ENCODE results near the gene NRK. TPM values are rescaled to one million over a fixed set of nuclear protein-coding genes. Genes with fewer than 3 reads are reported as not detected.

The NRK gene
- total RNA-seq, 1 donor from 2014 or later, result 1.3 TPM

- intact Hi-C loops (cut with DNase I), result no loop called here
- no peaks in the 10 kb centered on the region for H3K4me1 ChIP-seq
- no peak for DNase-seq
- no peaks in the 10 kb centered on the region for H3K27me3 ChIP-seq
- no peaks in the 10 kb centered on the region for H3K9me3 ChIP-seq
- ATAC-seq, result no peak
- no peak overlapping the region for H3K27ac ChIP-seq
- no peak overlapping the region for H3K4me3 ChIP-seq
- no peak for TF ChIP-seq CTCF (IDR thresholded peaks at IDR 0.05)
- no peaks in the 10 kb centered on the region for H3K36me3 ChIP-seq
Observed at GRCh38 chrX:105894721-105895120, 72.4 kb downstream of the NRK start.

DNA sequence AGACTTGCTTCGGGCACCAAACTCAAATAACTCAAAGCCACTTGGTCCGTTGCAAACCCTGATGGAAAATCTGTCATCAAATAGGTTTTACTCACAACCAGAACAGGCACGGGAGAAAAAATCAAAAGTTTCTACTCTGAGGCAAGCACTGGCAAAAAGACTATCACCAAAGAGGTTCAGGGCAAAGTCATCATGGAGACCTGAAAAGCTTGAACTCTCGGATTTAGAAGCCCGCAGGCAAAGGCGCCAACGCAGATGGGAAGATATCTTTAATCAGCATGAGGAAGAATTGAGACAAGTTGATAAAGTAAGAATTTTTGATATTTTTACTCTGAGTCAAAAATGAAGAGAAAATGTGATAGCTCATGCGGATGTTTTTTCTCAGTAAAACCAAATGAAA is 87.2 kb downstream of the NRK start:
- no peak for TF ChIP-seq CTCF (IDR thresholded peaks at IDR 0.05)
- Histone ChIP-seq H3K27ac (no peak overlapping the region), H3K27me3 (no peaks in the 10 kb centered on the region), H3K36me3 (no peaks in the 10 kb centered on the region), H3K9me3 (no peaks in the 10 kb centered on the region), H3K4me1 (no peaks in the 10 kb centered on the region), H3K4me3 (no peak overlapping the region)
- ATAC-seq (no peak), DNase-seq (no peak)
- intact Hi-C loops (cut with DNase I), result no loop called here

DNA sequence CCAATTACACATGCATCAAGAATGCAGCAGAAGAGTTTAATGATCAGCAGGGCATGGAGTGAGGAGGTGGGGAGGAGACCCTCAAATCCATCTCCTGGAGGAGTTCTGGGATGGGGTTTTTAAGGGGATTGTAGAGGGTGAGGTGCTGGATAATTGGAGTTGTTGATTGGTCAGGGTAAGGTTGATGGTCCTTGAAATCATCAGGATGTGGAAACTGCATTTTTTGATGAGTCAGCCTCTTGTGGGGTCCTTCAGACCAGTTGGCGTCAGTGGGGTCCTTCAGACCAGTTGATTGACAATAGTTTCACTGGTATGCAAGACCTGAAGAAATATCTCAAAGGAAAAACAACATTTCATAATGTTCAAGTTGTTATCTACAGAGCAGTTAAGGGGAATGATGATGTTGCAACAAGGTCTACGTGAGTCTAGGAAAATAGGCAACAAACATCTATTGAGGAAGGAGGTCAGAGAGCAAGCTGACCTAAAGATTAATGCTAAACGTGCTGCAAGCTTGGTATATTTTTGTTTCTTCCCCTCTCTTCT is 88.3 kb downstream of the NRK start:
- intact Hi-C loops (cut with DNase I), result no loop called here
- TF ChIP-seq CTCF (IDR thresholded peaks at IDR 0.05), result no peak
- Histone ChIP-seq H3K9me3 (no peaks in the 10 kb centered on the region), H3K27ac (no peak overlapping the region), H3K4me3 (no peak overlapping the region), H3K27me3 (no peaks in the 10 kb centered on the region), H3K36me3 (no peaks in the 10 kb centered on the region), H3K4me1 (no peaks in the 10 kb centered on the region)
- peak; percentile 30 for ATAC-seq
- DNase-seq, result no peak

GRCh38 chrX:105945266-105945665 is 122.9 kb downstream of the NRK start:
- no peak for DNase-seq

DNA sequence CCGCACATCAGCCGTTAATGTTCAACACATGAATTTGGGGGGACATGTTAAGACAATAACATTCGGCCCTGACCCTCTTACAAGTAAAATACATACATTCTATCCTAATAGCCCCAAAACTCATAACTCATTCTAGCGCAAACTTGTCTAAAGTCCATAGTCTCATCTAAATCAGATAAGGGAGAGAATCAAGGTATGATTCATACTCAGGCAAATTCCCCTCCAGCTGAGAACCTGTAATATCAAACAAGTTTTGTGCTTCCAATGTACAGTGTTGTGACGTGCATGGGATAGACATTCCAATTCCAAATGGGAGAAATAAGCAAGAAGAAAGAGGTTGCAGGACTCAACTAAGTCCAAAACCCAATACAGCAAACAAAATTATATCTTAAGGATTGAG is 147.1 kb downstream of the NRK start:
- Histone ChIP-seq H3K4me1 (no peaks in the 10 kb centered on the region), H3K27ac (no peak overlapping the region), H3K9me3 (no peaks in the 10 kb centered on the region), H3K4me3 (no peak overlapping the region), H3K36me3 (no peaks in the 10 kb centered on the region), H3K27me3 (no peaks in the 10 kb centered on the region)
- intact Hi-C loops (cut with DNase I), result no loop called here
- ATAC-seq, result no peak
- DNase-seq, result no peak
- TF ChIP-seq CTCF (IDR thresholded peaks at IDR 0.05), result no peak

More at GRCh38 chrX:105945266-105945665, 122.9 kb downstream of the NRK start:
- no peak for TF ChIP-seq CTCF (IDR thresholded peaks at IDR 0.05)
- Histone ChIP-seq H3K4me1 (no peaks in the 10 kb centered on the region), H3K27ac (no peak overlapping the region), H3K27me3 (no peaks in the 10 kb centered on the region), H3K4me3 (no peak overlapping the region), H3K36me3 (no peaks in the 10 kb centered on the region), H3K9me3 (no peaks in the 10 kb centered on the region)
- intact Hi-C loops (cut with DNase I), result no loop called here
- no peak for ATAC-seq
